Gastrocnemius medialis (tissue), 4 donors: ENCODE measurements around the gene PRKCA. TPM values are rescaled to one million over a fixed set of nuclear protein-coding genes. Genes with fewer than 3 reads are reported as not detected.

Experiments
- ATAC-seq, 2 donors: fragments of 150-250 bp; one replicate each; pipeline ENCODE4 v1.9.1; 2016
- DNase-seq, 2 donors: peaks; one replicate each; pipeline ENCODE4 v3.0.0-alpha.2; 2019
- H3K27ac ChIP-seq, 4 donors: fragments of 200-600 bp; sonication (generic); 1 replicate in 1 of 4; 2 replicates in 3 of 4; pipeline ENCODE4 v1.5.1; 2016 to 2018; ENCODE audit warnings: mild to moderate bottlenecking in 2 of 4, moderate library complexity in 1 of 4
- H3K27me3 ChIP-seq, 3 donors: fragments of 200-600 bp; sonication (generic) in 2 of 3; 1 replicate in 1 of 3; 2 replicates in 2 of 3; pipeline versions ENCODE4 v1.5.1 to v1.6.0; 2016 to 2019; ENCODE audit warnings: mild to moderate bottlenecking in 1 of 3, moderate library complexity in 1 of 3
- H3K36me3 ChIP-seq, 2 donors: fragments of 200-600 bp; sonication (generic) in 1 of 2; one replicate each; pipeline ENCODE4 v1.5.1; 2017 to 2018
- H3K4me1 ChIP-seq, 2 donors: fragments of 200-600 bp; sonication (generic) in 1 of 2; one replicate each; pipeline ENCODE4 v1.5.1; 2016 to 2017; ENCODE audit warnings: mild to moderate bottlenecking in 2 of 2
- H3K4me3 ChIP-seq, 4 donors: fragments of 200-600 bp; sonication (generic) in 3 of 4; 1 replicate in 1 of 4; 2 replicates in 3 of 4; pipeline ENCODE4 v1.5.1; 2016 to 2019; ENCODE audit warnings: mild to moderate bottlenecking in 2 of 4
- H3K9me3 ChIP-seq, 3 donors: fragments of 200-600 bp; sonication (generic) in 2 of 3; 1 replicate in 1 of 3; 2 replicates in 2 of 3; pipeline ENCODE4 v1.5.1; 2016 to 2019
- POLR2A ChIP-seq, 2 donors: fragments of 450-650 bp; IDR thresholded peaks; one replicate each; pipeline ENCODE4 v1.6.1; 2017; ENCODE audit warnings: antibody characterized with exemption in 2 of 2, mild to moderate bottlenecking in 2 of 2, moderate library complexity in 2 of 2
- in situ Hi-C, 4 donors: fragments of 200-750 bp; cut with MboI; loops; one replicate each; pipeline versions ENCODE4 v1.15.0 to v1.8.0; 2017; ENCODE audit warnings: low sequenced_read_pairs in 4 of 4
- intact Hi-C: fragments of 100-400 bp; cut with DNase I; formaldehyde crosslinking; loops from one replicate; pipeline ENCODE4 v1.15.1; 2023; ENCODE audit warnings: low total_unique reads
- total RNA-seq, 4 donors: library from RNA; depleted of rRNA; stranded (reverse); fragments of >200 nt; gene quantifications; one replicate each; pipeline versions ENCODE4 v1.1.0 to v1.2.3, GENCODE V29; 2016
- TF ChIP-seq, protein P1 (sequence below), 5 experiments: fragments of 450-650 bp in 3 of 5; fragments of 200-600 bp in 2 of 5; sonication (generic) in 2 of 5; IDR thresholded peaks in 4 of 5; conservative IDR thresholded peaks in 1 of 5; 1 replicate in 4 of 5; 2 replicates in 1 of 5; pipeline ENCODE4 v1.5.1; 2016 to 2019; ENCODE audit warnings: antibody characterized with exemption in 5 of 5, mild to moderate bottlenecking in 3 of 5, moderate library complexity in 3 of 5

The PRKCA gene
- total RNA-seq, 4 donors from 2014 or later, result 7.6 to 16.8 (median 11.1) TPM

DNA sequence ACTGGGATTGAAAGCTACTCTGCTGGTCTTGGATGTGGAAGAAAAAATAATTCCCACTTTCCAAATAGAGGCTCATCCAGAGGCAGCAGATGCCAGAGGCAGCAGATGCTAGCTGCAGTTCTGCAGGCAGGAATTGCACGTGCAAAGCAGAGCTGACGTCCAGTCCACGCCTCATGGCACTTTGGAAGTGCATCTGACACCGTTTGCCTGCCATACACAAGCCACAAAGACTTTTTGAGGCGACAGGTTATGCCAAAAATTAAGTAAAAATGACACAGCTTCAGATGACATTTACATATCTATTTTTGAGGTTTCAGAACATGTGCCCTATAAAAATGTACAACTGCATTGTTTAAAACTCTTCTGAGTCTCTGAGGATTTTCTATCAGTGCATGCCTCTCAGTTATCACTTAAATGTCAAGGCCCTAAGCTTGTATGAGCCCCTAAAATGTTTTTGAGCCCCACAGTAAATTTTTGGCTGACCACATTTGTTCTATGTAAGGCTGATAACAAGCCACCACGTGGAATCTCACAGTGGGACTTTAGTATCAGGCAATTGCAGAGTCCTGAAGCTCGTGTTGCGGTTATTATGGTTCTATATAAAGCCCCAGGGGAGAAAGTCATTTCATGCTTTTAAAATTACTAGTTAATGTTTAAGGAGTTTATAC is 239.2 kb downstream of the PRKCA start:
- Histone ChIP-seq H3K4me1 (peaks cover 0 to 11% of the 10 kb centered on the region in 2 donors), H3K4me3 (no peak overlapping the region), H3K36me3 (no peaks in the 10 kb centered on the region), H3K27ac (no peak overlapping the region), H3K9me3 (no peaks in the 10 kb centered on the region), H3K27me3 (no peaks in the 10 kb centered on the region)
- intact Hi-C loops, result no loop called here
- TF ChIP-seq, protein P1, sequence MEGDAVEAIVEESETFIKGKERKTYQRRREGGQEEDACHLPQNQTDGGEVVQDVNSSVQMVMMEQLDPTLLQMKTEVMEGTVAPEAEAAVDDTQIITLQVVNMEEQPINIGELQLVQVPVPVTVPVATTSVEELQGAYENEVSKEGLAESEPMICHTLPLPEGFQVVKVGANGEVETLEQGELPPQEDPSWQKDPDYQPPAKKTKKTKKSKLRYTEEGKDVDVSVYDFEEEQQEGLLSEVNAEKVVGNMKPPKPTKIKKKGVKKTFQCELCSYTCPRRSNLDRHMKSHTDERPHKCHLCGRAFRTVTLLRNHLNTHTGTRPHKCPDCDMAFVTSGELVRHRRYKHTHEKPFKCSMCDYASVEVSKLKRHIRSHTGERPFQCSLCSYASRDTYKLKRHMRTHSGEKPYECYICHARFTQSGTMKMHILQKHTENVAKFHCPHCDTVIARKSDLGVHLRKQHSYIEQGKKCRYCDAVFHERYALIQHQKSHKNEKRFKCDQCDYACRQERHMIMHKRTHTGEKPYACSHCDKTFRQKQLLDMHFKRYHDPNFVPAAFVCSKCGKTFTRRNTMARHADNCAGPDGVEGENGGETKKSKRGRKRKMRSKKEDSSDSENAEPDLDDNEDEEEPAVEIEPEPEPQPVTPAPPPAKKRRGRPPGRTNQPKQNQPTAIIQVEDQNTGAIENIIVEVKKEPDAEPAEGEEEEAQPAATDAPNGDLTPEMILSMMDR (IDR thresholded peaks at IDR 0.05 in 4 of 5, conservative IDR thresholded peaks at IDR 0.05 in 1 of 5), result no peak
- no peak for TF ChIP-seq POLR2A (IDR thresholded peaks at IDR 0.05)
- ATAC-seq (no peak), DNase-seq (no peak)
- in situ Hi-C loops, result no loop called here

- Histone ChIP-seq H3K4me3 (no peak overlapping the region), H3K27ac (no peak overlapping the region), H3K36me3 (no peaks in the 10 kb centered on the region), H3K27me3 (no peaks in the 10 kb centered on the region), H3K4me1 (peaks cover 0 to 11% of the 10 kb centered on the region in 2 donors), H3K9me3 (no peaks in the 10 kb centered on the region)
- ATAC-seq (no peak), DNase-seq (no peak)
- in situ Hi-C loops (no loop called here), intact Hi-C loops (no loop called here)
- TF ChIP-seq, protein P1 (IDR thresholded peaks at IDR 0.05 in 4 of 5, conservative IDR thresholded peaks at IDR 0.05 in 1 of 5), result no peak
- no peak for TF ChIP-seq POLR2A (IDR thresholded peaks at IDR 0.05)
These were observed 239.9 kb downstream of the PRKCA start for GRCh38 chr17:66542129-66542966.

- intact Hi-C loops, result no loop called here
- no peak for ATAC-seq
- TF ChIP-seq, protein P1 (IDR thresholded peaks at IDR 0.05 in 4 of 5, conservative IDR thresholded peaks at IDR 0.05 in 1 of 5), result no peak
- TF ChIP-seq POLR2A (IDR thresholded peaks at IDR 0.05), result no peak
- DNase-seq, result no peak
- Histone ChIP-seq H3K4me1 (peaks cover 0 to 11% of the 10 kb centered on the region in 2 donors), H3K4me3 (no peak overlapping the region), H3K27ac (no peak overlapping the region), H3K27me3 (no peaks in the 10 kb centered on the region), H3K9me3 (no peaks in the 10 kb centered on the region), H3K36me3 (no peaks in the 10 kb centered on the region)
- in situ Hi-C loops, result no loop called here
These were observed 240.6 kb downstream of the PRKCA start for GRCh38 chr17:66542967-66543520.

DNA sequence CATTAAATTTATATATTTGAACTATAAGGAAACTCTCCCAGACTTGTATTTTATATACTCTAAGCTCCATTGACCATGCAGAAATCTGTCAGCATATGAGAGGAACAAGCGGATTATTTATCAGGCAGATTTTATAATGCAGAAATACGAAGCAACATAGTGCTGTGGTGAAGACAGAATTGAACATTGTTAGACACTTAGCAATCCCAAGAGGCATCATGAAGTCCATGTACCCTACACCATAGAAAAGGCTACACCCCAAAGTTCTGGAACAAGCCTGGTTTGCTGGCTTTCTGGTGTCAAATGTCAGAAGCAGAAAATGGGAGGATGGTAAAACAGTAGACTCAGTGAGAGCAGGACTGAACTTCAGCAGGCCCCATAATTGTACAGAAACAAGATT is 241.1 kb downstream of the PRKCA start:
- no peaks in the 10 kb centered on the region for H3K36me3 ChIP-seq
- H3K4me3 ChIP-seq, result no peak overlapping the region
- no peak for DNase-seq
- peaks cover 0 to 11% of the 10 kb centered on the region in 2 donors for H3K4me1 ChIP-seq
- no peak overlapping the region for H3K27ac ChIP-seq
- intact Hi-C loops, result no loop called here
- ATAC-seq, result no peak
- H3K27me3 ChIP-seq, result no peaks in the 10 kb centered on the region
- H3K9me3 ChIP-seq, result no peaks in the 10 kb centered on the region
- TF ChIP-seq, protein P1 (IDR thresholded peaks at IDR 0.05 in 4 of 5, conservative IDR thresholded peaks at IDR 0.05 in 1 of 5), result no peak
- TF ChIP-seq POLR2A (IDR thresholded peaks at IDR 0.05), result no peak
- in situ Hi-C loops, result no loop called here
